HG02678 (cell line): ENCODE measurements around the gene ATP2B3.
A peak's percentile ranks its signal among the peaks of the same experiment; 100 is the strongest.

Source experiments
- ATAC-seq: cut with Tn5 transposase; IDR thresholded peaks from one replicate; pipeline ENCODE4 v1.9.1; 2021; ENCODE audit warnings: mild to moderate bottlenecking, moderate library complexity; ENCODE audit not compliant: unreplicated experiment

Gene ATP2B3

DNA sequence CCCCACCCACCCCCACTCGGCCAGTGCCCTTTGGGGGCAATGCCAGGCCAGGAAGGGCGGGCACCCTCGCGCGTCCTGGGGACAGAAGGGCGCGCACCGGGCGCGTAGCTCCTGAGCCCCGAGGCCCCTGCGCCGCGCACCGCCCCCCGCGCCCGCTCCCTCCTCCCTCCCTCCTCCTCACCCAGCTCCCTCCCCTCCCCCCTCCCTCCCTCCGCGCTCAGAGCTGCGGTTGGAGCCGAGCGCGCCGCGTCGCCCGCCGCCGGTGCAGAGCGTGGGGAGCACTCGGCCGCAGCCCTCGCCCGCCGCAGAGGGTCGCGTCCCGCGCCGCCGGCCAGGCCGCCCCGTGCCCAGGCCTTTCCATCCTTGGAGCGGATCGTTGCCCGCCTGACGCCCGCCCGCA lies at the start of gene ATP2B3:
TSS of gene ATP2B3 (plus strand) at position 220 of the 400 bp plus-strand sequence. CDS start 18,606 bp downstream, outside the sequence.
- no peak for ATAC-seq

DNA sequence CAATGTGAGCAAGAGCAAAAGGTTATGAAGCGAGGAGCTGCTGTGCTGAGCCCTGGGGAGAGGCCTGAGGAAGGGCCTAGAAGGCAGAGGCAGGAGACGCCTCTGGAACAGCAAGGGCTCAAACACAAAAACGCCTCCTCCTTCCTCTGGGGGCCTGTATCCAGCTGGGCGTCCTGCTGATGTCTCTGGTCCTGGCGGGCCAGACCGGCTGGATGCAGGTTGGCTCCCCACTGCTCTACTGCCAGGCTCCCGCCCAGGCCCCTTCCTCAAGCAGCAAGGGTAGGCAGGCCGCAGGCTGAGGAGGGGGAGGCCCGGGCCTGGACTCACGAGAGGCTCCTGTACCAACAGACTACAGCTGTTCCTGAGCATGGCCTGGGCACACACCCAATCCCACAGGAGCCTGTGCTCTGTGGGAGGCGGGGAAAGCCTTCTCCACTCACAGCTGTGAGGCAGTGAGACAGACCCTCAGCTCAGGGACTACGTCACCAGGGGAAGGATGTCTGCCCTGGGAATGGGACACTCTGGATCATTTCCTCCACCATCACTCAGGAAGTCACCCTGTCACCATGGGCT lies 49.3 kb upstream of the ATP2B3 start:
- ATAC-seq: no peak

DNA sequence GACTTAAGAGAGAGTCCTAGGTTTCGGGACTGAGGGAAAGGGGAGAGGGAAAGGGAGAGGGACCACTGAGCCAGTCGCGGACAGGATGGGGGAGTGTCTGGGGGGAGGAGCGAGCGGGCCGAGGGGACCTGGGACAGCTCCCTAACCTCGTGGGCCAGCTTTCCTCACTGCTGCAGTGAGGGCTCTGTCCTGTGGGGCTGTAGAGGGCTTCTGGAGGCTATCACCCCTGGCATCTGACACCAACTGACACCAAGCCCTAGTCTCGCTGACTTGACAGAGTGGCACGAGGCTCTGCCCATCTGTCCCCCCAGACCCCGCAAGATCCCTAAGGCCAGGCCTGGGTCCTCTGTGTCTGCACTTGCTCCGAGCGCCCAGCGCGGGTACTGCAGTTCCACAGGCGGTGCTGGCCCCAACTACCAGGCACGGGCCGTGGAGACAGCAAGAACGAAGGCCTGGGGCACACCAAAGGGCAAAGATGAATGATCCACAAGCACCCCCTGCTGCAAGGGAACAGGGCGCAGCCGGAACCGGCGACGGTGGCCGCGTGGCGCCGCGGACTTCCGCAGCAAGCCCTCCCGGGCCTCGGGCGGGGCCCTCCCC lies 47.5 kb upstream of the ATP2B3 start:
- ATAC-seq: peak; percentile 33

DNA sequence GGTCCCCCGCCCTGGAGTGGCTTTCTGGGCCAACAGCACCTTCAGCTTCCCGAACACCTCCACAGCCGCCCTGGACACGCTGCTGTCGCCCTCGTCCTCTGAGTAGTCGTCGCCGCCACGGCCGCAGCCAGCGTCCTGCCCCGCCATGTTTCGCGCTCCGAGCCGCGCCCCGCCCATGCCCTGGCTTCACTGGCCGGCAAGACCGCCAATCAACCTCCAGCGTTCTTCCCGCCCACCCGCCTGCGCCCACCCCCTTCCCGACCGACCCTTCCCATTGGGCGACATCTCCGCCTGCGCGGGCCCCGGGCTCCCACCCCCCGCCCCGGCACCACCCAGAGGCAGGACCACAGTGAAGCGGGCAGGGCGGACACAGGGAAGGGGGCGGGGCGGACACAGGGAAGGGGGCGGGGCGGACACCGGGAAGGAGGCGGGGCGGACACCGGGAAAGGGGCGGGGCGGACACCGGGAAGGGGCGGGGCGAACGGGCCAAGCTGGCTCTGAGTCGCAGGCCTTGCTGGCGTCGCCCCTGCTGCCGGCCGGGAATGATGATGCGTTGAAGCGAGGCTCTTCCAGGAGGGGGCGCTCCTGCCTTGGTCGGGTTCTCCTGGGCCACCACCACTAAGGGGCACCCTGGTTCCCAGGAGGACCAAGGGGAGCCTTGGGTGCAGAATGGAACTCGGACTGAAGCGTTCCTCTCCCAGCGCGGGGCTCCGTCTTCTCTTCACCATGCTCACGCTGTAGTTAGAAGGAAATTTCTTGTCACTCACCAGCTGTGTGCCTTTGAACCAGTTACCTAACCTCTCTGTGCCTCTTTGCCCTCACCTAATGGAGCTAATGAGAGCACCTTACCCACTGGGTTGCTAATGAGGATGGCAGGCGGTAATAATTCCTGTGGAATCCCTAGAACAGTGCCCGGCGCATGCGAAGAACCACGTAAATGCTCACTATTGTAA lies 46.8 kb upstream of the ATP2B3 start, which contains the start of gene HAUS7:
TSS of gene HAUS7 (minus strand) at position 166 of the 953 bp plus-strand sequence. CDS start at position 147, 19 bp downstream.
- peak; percentile 85 for ATAC-seq

DNA sequence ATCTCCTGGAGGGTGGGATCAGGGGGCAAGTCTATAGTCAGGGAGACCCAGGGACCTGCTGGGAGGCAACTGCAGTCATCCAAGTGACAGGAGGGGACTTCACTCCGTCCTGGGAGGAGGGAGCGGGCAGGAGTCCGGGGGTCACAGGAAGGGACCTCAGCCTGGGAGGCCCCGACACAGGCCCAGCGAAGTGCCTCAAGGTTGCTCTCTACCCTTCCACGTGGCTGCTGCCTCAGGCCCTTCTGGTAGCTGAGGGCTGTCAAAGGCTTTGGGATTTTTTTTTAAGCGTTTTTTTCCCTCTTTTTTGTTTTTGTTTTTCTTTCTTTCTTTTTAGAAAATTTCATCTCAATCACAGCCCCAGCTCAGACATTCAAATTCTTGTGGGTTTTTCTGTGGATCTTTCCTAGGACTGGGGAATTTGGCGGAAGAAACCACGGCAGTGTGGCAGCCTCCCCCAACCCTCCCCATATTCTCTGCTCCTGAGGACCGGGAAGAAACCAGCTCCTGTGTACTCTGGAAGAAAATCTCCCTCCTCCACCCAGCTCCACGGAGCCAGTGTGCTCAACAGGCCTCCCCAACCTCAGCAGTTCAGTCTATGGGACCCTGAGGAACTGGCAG lies 45.7 kb upstream of the ATP2B3 start:
- no peak for ATAC-seq

DNA sequence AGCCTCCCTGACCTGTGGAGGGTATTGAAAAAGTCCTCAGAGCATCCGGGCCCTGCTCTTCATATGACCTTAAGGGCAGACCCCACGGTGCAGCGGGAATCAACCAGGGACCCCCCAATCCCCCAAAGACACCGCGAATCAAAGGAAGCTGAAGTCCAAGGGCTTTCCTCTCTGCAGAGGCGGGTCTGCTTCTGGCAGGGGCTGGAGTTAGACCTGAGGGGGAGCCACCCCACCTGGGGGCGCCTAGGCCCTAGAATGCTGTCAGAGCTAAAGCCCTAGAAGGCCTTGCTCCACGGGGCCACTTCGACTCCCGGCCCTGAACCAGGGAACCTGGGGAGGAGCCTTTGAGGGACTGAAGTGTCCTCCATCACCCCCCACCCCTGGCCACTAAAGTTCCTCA lies 44.3 kb upstream of the ATP2B3 start:
- no peak for ATAC-seq

DNA sequence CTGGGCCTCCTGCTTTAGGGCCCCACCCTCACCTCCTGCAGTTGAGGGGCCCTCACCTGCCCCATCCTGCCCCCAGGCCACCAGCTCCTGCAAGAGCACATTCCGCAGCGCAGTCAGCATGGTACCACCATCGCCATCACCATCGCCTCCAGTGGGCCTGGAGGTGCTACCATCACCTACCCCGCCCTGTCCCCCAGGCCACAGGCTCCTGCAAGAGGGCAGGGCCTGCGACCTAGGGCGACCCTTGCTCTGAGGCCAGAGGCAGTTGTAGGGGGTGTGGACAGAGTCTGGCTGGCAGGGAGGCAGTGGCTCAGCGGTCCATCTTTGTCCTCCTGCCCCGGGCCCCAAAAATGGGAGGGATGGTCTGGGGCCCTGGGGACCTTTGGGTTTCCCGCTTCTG lies 43.2 kb upstream of the ATP2B3 start:
- no peak for ATAC-seq

DNA sequence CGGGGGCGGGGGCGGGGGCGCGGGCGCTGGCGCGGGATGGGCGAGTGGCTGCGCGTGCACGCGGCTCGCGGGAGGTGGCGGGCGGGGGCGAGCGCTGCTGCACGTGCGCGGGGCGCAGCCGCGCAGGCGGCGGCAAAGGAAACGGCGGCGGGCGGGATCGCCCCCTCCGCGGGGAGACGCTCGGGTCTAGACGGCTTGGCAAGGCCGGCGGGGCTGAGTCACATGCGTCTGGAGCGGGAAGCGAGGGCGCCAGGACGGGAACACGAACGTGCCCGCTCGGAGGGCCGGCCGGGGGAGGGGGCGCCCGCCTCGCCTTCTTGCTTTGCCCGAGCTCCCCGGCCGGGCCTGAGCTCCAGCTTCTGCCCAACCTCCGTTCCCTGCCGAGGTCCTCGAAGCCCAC lies 42.7 kb upstream of the ATP2B3 start:
- ATAC-seq: no peak

DNA sequence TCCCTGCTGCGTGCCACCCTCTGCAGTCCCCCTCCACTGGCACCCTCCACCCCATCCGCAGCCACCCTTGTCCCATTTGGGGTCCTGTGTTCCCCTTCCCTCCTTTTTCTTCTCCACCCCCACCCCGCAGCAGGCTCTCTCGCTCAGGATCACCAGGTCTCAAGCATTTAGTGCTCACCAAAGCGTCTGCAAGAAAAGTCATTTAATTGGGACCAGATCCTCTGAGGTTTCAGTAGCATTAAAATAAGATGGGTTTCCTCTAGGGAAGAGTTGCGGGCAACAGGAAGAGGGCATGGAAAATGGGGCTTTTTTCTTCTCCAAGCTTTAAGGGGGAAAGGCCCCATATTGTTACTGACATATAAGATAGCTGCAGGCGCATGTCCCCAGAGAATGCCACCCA lies 42.2 kb upstream of the ATP2B3 start:
- no peak for ATAC-seq

DNA sequence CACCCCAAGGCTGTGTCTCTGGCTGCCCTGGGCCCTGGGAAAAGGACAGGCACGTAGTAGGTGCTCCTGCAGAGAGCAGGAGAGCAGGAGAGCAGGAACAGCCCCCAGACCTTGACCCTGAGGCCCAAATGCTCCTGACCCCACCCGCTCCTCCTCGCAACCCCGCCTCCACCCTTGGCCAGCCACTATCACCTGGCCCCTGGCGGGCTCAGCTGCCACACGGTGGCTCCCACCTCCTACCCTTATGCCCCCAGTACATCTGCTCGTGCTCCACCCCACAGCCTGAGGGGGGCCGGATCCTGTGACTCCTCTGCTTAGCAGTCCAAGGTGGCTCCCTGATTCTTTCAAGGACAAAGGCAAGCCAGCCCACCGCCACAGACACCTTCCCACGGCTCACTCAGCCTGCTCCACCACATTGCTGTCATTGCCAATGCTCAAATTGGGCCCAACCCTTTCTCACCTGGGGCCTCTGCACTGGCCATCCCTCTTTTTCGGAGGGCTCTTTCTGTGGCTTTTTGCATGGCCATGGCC lies 41.6 kb upstream of the ATP2B3 start:
- no peak for ATAC-seq

DNA sequence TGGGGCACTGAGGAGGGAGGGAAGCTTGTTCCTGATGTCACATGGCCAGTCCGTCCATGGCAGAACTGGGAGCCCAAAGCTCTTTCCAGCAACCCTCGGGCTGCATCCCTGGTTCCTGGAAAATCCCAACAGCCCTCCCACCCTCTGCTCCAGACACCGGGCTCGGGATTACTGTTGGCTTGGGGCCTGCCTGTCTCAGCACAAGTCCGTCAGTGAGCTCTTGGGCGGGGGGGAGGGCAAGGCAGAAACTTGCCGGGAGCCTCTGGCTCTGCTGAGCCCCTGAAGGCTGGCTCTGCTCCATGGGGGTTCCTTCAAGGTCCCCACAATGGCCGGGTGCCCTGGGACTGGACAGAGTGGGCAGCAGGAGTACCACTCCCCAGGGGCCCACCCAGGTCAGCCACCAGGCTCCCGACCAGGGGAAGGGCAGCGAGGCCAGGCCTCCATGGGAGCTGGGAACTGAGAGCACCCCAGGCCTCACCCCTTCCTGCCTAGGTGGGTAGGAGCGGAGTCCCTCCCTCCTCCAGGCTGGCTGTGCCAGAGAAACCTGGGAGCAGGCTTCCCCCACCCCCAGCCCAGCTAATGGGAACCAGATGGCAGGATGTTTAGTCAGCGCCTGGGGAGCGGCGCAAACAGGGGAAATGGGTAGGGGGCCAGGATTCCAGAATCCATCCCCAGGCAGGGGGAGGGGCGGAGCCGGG lies 40.6 kb upstream of the ATP2B3 start:
- no peak for ATAC-seq

DNA sequence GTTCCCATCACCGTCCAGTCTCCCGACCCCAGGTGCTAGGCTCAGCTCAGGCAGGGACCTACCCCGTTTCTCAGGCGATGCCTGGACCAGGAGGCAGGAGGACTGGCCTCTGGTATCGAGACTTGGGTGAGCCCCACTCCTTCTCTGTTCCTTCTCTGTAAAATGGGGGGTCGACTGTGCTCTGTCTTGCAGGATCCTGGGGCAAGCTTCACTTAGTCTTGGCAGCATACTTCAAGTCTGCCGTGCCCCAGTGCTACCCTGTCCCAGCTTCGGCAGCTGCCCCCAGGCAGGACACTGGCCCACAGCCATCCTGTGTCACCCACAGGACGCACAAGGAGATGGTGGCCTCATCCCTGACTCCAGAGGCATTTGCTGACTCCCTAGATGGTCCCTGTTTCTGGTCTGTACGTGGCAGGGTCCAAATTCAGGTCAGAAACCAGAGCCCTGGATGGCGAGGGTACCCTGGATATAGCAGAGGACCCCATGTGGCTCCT lies 40.0 kb upstream of the ATP2B3 start:
- ATAC-seq: no peak

DNA sequence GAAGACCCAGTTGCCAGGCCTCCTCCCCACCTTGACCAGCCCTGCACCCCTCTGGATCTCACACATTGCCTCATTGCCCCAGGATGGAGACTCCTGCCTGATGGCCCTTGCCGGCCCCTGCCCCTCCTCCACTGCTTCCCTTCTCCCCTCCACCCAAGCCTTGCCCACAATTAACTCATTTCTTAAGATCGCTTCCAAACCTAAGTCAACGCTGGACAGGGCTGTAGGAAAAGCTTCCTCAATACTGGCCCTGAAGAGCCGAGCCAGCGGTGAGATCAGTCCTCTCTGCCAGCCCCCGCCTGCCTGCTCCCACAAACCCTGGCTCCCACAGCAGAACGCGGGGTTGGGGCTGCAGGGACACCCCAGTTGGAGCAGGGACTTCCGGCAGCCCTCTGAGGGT lies 39.5 kb upstream of the ATP2B3 start:
- no peak for ATAC-seq

DNA sequence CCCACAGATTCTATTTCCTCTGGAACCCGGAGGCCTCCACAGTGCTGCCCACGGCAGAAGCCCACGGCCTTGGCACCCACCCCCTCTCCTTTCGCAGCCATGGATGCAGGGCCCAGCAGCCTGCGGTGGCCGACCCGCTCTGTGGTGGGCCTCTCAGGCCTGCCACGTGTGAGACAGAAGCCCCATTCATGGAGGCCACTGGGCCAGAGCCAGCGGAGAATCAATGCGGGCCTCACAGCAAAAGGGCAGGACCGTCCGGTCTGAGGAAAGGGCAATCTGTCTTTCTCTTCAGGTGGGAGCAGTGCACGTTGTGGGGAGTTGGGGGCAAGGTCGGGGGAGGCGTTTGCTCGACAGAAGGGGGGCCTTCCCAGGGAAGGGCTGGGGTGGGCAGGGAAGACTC lies 38.7 kb upstream of the ATP2B3 start:
- no peak for ATAC-seq

DNA sequence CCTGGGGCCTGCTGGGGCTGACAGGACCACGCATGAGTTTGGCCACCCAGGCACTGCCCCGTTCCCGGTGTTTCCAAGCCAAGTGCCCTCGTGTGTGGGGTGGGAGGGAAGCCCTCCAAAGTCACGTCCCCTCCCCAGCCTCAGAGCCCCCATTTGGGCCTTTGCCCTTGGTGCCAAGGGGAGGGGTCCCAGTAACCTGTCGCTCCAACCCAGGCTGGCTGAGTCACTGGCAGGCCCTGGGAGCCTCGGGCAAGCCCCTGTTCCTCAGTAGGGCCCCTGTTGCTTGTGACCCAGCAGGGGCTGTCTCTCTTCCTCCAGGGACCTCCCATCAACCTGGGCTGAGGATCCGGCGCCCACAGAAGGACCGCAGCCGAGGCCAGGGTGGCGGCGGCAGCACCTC lies 36.4 kb upstream of the ATP2B3 start:
- no peak for ATAC-seq

DNA sequence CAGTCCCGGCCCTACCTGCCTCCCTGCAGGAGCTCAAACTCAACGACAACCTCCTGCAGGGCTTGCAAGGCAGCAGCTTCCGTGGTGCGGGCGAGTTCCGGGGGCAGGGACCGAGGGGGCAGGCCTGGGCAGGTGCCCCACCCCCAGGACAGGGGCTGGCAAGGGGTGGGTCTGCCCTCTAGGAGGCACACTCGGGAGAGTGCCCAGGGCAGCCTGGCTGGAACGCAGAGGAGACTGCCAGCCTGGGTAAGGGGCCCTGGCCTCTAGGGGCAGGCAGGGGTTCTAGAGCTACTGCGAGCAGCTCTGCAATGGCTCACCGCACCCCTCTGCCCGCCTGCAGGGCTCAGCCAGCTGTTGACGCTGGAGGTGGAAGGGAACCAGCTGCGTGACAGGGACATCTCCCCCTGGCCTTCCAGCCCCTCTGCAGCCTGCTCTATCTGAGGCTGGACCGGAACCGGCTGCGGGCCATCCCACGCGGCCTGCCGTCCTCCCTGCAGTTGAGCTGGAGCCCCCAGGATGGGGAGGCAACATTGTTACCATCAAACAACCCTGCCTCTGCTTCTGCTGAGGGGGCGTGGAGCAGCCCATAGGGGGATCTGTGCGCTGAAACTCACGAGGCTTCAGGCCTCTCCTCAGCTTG lies 34.9 kb upstream of the ATP2B3 start:
- ATAC-seq: no peak

DNA sequence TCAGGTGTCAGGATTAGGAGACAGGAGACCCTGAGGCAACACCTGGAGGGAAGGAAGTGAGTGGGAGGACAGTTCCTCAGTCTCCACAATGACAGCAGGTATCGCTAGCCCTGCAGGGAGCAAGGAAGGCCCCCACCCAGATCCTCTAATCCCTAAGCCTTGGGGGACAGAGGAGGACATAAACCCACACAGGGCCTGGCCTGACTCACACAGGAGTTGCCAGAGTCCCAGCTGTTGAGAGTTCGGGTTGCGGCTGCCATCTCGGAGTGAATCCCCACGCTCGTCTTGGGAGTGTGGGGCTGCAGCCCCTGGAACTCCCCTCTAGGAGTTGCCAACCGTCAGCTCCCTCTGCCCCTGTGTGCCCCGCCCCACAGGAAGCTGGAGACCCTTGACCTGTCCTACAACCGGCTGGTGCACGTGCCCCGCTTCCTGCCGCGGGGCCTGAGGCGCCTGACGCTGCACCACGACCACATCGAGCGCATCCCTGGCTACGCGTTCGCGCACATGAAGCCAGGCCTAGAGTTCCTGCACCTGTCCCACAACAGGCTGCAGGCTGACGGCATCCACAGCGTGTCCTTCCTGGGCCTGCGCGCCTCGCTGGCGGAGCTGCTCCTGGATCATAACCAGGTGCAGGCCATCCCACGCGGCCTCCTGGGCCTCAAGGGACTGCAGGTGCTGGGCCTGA lies 31.9 kb upstream of the ATP2B3 start:
- ATAC-seq: no peak

DNA sequence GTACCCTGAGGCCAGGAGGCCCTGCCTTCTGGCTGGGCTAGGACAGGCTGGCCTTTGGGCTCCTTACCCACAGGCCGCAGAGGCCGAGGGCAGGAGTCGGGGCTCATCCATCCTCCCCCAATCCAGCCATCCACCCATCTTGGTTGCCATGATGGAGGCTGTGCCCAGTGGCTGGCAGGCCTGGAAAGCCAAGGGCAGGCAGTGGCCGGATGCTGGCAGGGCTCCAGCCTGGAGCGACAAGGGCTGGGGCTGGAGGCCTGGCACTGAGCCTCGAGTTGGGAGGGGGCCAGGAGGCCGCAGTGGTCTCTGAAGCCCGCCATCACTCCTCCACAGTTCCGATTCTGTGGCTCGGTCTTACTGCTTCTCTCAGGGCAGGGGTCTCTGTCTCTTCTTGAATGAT lies 31.3 kb upstream of the ATP2B3 start:
- no peak for ATAC-seq

DNA sequence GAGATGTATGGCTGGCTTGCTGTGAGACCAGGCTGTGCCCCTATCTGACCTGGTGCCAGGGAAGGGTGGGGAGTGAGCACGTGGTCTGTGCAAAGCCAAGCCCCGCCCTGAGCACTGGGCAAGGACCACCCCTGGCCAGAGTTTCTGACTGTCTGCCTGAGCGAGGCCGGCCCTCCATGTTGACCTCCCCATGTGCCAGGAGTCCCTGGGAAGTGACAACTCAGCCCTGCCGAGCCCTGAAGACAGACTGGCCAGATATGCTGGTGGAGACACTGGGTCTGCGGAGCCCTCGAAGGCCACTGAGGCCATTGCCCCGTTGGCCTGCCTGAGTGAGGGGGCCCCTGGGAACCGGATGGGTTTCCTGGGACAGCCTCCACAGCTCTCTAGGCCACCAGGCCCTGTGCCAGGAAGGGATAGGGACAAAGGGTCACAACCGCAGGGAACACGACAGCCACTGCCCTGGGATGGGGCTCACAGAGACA lies 29.8 kb upstream of the ATP2B3 start:
- no peak for ATAC-seq
